Progenitor cell of endocrine pancreas (in vitro differentiated cells): ENCODE results near the gene ACP2. TPM values are rescaled to one million over a fixed set of nuclear protein-coding genes. Genes with fewer than 3 reads are reported as not detected.

ENCODE experiments used
- DNase-seq: peaks from one replicate; pipeline ENCODE4 v3.0.0; 2021; ENCODE audit warnings: low spot score; ENCODE audit not compliant: unreplicated experiment
- H3K27ac Mint-ChIP-seq: 2 replicates; pipeline ENCODE4 v1.8.0; 2021; ENCODE audit warnings: mild to moderate bottlenecking, moderate library complexity, mixed read lengths
- H3K27me3 Mint-ChIP-seq: 2 replicates; pipeline ENCODE4 v1.8.0; 2021; ENCODE audit warnings: mixed read lengths
- H3K36me3 Mint-ChIP-seq: 2 replicates; pipeline ENCODE4 v1.8.0; 2022; ENCODE audit warnings: mixed read lengths; ENCODE audit not compliant: insufficient read depth
- H3K4me1 Mint-ChIP-seq: 2 replicates; pipeline ENCODE4 v1.8.0; 2021; ENCODE audit warnings: low read depth, mixed read lengths
- H3K4me3 Mint-ChIP-seq: 2 replicates; pipeline ENCODE4 v1.8.0; 2021; ENCODE audit warnings: low read depth, mild to moderate bottlenecking, moderate library complexity, mixed read lengths
- H3K9me3 Mint-ChIP-seq: 2 replicates; pipeline ENCODE4 v1.8.0; 2021; ENCODE audit warnings: low read depth, mixed read lengths
- total RNA-seq: library from RNA; stranded (reverse); gene quantifications from 2 replicates; pipeline ENCODE4 v1.2.1, GENCODE V29; 2021
- TF ChIP-seq, protein P1 (sequence below): fragments of 200-600 bp; sonication (generic); IDR thresholded peaks from one replicate; pipeline ENCODE4 v1.5.0; 2021; ENCODE audit warnings: antibody characterized with exemption, mild to moderate bottlenecking; ENCODE audit not compliant: unreplicated experiment

ACP2 gene
- total RNA-seq, 1 donor from 2014 or later, result 60.2 TPM

DNA sequence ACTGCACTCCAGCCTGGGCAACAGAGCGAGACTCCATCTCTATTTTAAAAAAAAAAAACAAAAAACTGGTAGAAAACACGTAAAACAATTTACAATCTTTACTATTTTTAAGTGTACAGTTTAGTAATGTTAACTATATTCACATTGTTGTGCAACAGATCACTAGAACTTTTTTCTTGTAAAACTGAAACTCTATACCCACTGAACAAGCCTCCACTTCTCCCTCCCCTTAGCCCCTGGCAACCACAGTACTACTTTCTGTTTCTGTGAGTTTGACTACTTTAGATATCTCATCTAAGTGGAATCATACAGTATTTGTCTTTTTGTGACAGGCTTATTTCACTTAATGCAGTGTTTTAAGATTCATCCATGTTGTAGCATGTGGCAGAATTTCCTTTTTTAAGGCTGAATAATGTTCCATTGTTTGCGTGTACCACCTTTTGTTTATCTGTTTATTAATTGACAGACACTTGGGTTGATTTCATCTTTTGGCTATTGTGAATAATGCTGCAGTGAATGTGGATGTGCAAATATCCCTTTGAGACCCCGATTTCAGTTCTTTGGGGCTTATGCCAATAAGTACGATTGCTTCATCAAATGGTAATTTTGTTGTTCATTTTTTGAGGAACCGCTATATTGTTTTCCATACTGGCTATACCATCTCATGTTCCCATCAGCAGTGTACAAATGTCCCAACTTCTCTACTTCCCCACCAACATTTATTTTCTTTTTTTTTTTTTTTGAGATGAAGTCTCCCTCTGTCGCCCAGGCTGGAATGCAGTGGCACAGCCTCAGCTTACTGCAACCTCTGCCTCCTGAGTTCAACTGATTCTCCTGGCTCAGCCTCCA is 22.8 kb downstream of the ACP2 start:
- peaks cover 11% of the 10 kb centered on the region for H3K36me3 Mint-ChIP-seq
- TF ChIP-seq, protein P1, sequence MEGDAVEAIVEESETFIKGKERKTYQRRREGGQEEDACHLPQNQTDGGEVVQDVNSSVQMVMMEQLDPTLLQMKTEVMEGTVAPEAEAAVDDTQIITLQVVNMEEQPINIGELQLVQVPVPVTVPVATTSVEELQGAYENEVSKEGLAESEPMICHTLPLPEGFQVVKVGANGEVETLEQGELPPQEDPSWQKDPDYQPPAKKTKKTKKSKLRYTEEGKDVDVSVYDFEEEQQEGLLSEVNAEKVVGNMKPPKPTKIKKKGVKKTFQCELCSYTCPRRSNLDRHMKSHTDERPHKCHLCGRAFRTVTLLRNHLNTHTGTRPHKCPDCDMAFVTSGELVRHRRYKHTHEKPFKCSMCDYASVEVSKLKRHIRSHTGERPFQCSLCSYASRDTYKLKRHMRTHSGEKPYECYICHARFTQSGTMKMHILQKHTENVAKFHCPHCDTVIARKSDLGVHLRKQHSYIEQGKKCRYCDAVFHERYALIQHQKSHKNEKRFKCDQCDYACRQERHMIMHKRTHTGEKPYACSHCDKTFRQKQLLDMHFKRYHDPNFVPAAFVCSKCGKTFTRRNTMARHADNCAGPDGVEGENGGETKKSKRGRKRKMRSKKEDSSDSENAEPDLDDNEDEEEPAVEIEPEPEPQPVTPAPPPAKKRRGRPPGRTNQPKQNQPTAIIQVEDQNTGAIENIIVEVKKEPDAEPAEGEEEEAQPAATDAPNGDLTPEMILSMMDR, result no peak
- no peaks in the 10 kb centered on the region for H3K9me3 Mint-ChIP-seq

DNA sequence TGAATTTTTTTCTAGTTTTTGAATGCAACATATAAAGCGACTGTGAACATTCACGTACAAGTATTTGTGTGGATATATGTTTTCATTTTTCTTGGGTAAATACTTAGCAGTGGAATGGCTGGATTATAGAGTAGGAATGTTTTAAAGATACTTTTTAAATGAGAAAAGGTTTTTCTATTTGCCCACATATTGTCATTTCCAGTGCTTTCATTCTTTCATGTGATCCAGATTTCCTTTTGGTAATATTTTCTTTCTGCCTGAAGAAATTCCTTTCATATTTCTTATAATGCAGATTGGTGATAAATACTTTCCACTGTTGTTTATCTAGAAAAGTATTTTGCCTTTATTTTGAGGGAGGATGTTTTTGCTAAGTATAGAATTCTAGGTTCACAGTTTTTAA is 25.9 kb downstream of the ACP2 start:
- Mint-ChIP-seq H3K36me3 (peaks cover 13% of the 10 kb centered on the region), H3K9me3 (no peaks in the 10 kb centered on the region), H3K27me3 (no peaks in the 10 kb centered on the region), H3K4me3 (no peak overlapping the region), H3K4me1 (peaks cover 2% of the 10 kb centered on the region), H3K27ac (no peak overlapping the region)
- TF ChIP-seq, protein P1, result no peak
- DNase-seq, result no peak

More for the DNA sequence above, 22.8 kb downstream of the ACP2 start:
- H3K27ac Mint-ChIP-seq, result no peak overlapping the region
- no peak overlapping the region for H3K4me3 Mint-ChIP-seq
- no peaks in the 10 kb centered on the region for H3K4me1 Mint-ChIP-seq
- DNase-seq, result no peak
- H3K27me3 Mint-ChIP-seq, result no peaks in the 10 kb centered on the region

DNA sequence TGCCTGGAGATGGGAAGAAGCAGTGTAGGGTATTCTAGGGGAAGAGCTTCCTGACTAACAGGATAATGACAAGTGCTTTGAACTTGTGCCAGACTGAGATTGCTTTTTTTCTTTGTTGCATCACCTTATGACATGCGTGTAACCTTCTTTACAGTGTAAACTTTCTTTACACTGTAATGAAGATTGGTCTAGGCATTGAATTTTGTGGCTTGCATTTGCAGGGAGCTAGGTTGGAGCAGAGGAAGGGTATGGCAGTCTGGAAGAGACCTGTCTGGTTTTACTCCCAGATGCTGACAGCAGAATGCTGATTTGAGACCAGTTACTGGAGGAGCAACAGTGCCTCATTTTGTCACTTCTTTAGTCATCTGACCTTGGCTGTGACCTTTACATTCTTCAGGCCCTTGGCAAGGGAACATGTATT is 28.2 kb downstream of the ACP2 start:
- peak overlapping the region; percentile 2 for H3K27ac Mint-ChIP-seq

DNA sequence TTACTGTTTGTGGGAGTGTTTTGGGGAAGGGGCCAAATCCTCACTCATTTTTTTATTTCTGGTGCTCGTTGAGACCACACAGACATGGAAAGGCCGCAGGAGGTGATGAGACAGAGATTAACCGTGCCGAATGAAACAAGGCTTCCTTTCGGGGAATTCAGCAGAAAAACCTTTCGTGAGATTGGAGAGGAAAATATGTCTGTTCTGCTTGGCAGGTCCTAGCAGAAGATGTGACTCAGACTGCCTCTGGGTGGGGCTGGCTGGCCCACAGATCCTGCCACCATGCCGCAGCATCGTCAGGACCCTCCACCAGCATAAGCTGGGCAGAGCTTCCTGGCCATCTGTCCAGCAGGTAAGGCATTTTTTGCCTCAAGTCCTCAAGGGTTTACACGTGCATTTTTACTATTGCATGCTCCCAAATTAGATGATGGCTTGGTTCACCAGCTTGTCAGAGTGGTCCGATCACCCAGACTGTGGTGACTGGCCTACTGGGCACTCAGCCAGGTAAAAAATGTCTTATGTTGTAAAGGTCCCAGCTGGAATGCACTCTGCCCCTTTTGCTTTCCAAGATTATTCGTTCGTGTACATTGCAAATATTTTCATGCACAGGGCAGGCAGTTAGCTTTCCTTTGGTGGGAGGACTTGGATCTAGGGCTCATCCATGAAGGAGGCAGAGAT is 32.4 kb downstream of the ACP2 start:
- TF ChIP-seq, protein P1, result no peak
- Mint-ChIP-seq H3K36me3 (peaks cover 5% of the 10 kb centered on the region), H3K4me3 (peak overlapping the region; percentile 91), H3K9me3 (no peaks in the 10 kb centered on the region), H3K27me3 (no peaks in the 10 kb centered on the region), H3K4me1 (peaks cover 15% of the 10 kb centered on the region), H3K27ac (peak overlapping the region; percentile 98)
- DNase-seq, result no peak

More for the DNA sequence above, 28.2 kb downstream of the ACP2 start:
- Mint-ChIP-seq H3K27me3 (no peaks in the 10 kb centered on the region), H3K9me3 (no peaks in the 10 kb centered on the region), H3K4me1 (peaks cover 14% of the 10 kb centered on the region), H3K4me3 (no peak overlapping the region), H3K36me3 (peaks cover 8% of the 10 kb centered on the region)
- DNase-seq, result no peak
- TF ChIP-seq, protein P1, result no peak

DNA sequence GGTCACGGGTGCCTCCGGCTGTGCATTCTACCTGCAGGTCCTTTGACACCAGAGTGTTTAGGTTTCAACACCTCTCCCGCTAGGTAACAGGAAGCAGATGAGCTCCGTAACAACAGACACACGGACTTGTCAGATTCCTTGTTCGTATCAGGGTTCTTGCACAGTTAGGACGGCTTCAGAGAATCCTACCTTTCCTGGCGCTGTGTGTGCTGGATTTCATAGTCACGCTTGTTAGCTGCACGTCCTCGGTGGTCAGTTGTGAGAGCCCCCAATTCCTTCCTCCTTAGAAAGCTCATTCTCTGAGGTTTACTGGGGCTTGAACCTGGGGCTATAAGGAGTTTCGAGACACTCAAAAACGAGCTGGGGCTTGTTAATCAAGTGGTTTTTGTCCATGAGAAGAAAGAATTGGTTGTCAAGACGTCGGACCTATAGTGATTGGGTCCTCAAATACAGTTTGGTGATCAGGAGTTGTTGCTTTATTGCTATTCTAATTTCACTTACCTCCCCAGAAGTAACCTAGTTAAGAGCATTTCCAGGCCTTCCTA is 33.2 kb downstream of the ACP2 start:
- H3K9me3 Mint-ChIP-seq, result no peaks in the 10 kb centered on the region
- peaks cover 5% of the 10 kb centered on the region for H3K36me3 Mint-ChIP-seq
- peak overlapping the region; percentile 98 for H3K27ac Mint-ChIP-seq
- peaks cover 15% of the 10 kb centered on the region for H3K4me1 Mint-ChIP-seq
- TF ChIP-seq, protein P1, result no peak
- peak overlapping the region; percentile 91 for H3K4me3 Mint-ChIP-seq
- no peaks in the 10 kb centered on the region for H3K27me3 Mint-ChIP-seq
- DNase-seq, result no peak
